SK-N-SH (cell line): Measurements from ENCODE around the gene LRRC58. TPM values are rescaled to one million over a fixed set of nuclear protein-coding genes. Genes with fewer than 3 reads are reported as not detected.

ENCODE experiments used
- CTCF ChIA-PET: fragments of 300-600, 350-600 bp; formaldehyde crosslinking; extraction: SDS; loops from one replicate; lab custom pipeline; 2021; lab: Yijun Ruan, JAX
- POLR2A ChIA-PET: fragments of 350-600 bp; sonication (Branson Sonifier 250); formaldehyde crosslinking; extraction: SDS; loops from one replicate; lab custom pipeline; 2020; ENCODE audit warnings: antibody characterized with exemption, inconsistent platforms; lab: Yijun Ruan, JAX
- DNase-seq: peaks from one replicate; pipeline ENCODE4 v3.0.0; 2012
- H2AFZ ChIP-seq: fragments of 200-600 bp; sonication (generic); 2 replicates; pipeline ENCODE4 v1.8.1; 2016; ENCODE audit warnings: antibody characterized with exemption, mild to moderate bottlenecking, low read depth
- H3F3A ChIP-seq: fragments of 200-600 bp; sonication (generic); replicated peaks from 2 replicates; pipeline ENCODE3; 2016; ENCODE audit warnings: antibody characterized with exemption, mild to moderate bottlenecking; ENCODE audit not compliant: insufficient read depth
- H3K27ac ChIP-seq, 2 experiments: fragments of 200-500 bp in 1 of 2; fragments of 200-600 bp in 1 of 2; sonication (Bioruptor generic) in 1 of 2; sonication (generic), shearing (Covaris generic) in 1 of 2; 2 replicates each; pipeline versions ENCODE4 v1.5.1 to v1.6.1; 2014 to 2016; ENCODE audit warnings: low read depth in 2 of 2, inconsistent platforms in 1 of 2, low read length in 1 of 2, mild to moderate bottlenecking in 1 of 2, mixed read lengths in 1 of 2
- H3K27me3 ChIP-seq: fragments of 200-600 bp; sonication (generic), shearing (Covaris generic); 2 replicates; pipeline ENCODE4 v1.6.1; 2016; ENCODE audit warnings: mixed run types; ENCODE audit not compliant: insufficient read depth
- H3K36me3 ChIP-seq, 2 experiments: fragments of 200-500 bp in 1 of 2; fragments of 200-600 bp in 1 of 2; sonication (Bioruptor generic) in 1 of 2; sonication (generic) in 1 of 2; replicated peaks in 1 of 2; 2 replicates each; pipeline versions ENCODE3 to v1.5.1; 2014 to 2016; ENCODE audit warnings: low read length in 1 of 2, mild to moderate bottlenecking in 1 of 2; ENCODE audit not compliant: insufficient read depth in 2 of 2, control insufficient read depth in 1 of 2
- H3K4me1 ChIP-seq, 2 experiments: fragments of 200-500 bp in 1 of 2; fragments of 200-600 bp in 1 of 2; sonication (Bioruptor generic) in 1 of 2; sonication (generic), shearing (Covaris generic) in 1 of 2; 2 replicates each; pipeline versions ENCODE4 v1.5.1 to v1.6.1; 2014 to 2016; ENCODE audit warnings: low read depth in 1 of 2, low read length in 1 of 2, mixed run types in 1 of 2; ENCODE audit not compliant: insufficient read depth in 2 of 2, control insufficient read depth in 1 of 2
- H3K4me2 ChIP-seq: fragments of 200-600 bp; sonication (generic), shearing (Covaris generic); 2 replicates; pipeline ENCODE4 v1.6.1; 2017; ENCODE audit warnings: mixed run types
- H3K4me3 ChIP-seq, 2 experiments: fragments of 200-500 bp in 1 of 2; fragments of 200-600 bp in 1 of 2; sonication (Bioruptor generic) in 1 of 2; sonication (generic), shearing (Covaris generic) in 1 of 2; 2 replicates each; pipeline versions ENCODE4 v1.5.1 to v1.8.1; 2014 to 2016; ENCODE audit warnings: low read depth in 2 of 2, inconsistent platforms in 1 of 2, low read length in 1 of 2, mild to moderate bottlenecking in 1 of 2, mixed read lengths in 1 of 2, moderate library complexity in 1 of 2
- H3K79me2 ChIP-seq: fragments of 200-600 bp; sonication (generic); 2 replicates; pipeline ENCODE4 v1.8.1; 2017; ENCODE audit warnings: mild to moderate bottlenecking; ENCODE audit not compliant: insufficient read depth
- H3K9ac ChIP-seq: fragments of 200-600 bp; sonication (generic); 2 replicates; pipeline ENCODE4 v1.6.1; 2017; ENCODE audit warnings: mixed run types
- H3K9me2 ChIP-seq: fragments of 200-600 bp; sonication (generic); 2 replicates; pipeline ENCODE4 v1.6.1; 2017; ENCODE audit warnings: mixed run types
- H3K9me3 ChIP-seq: fragments of 200-600 bp; sonication (generic); 2 replicates; pipeline ENCODE4 v1.6.1; 2017; ENCODE audit warnings: mixed run types, mild to moderate bottlenecking, moderate library complexity
- H4K20me1 ChIP-seq: fragments of 200-600 bp; sonication (generic); 2 replicates; pipeline ENCODE4 v1.6.1; 2017; ENCODE audit warnings: mild to moderate bottlenecking, mixed run types; ENCODE audit not compliant: insufficient read depth
- CHD2 ChIP-seq: fragments of 150-350 bp; IDR thresholded peaks from 2 replicates; pipeline ENCODE4 v1.6.1; 2018; ENCODE audit warnings: low read length; ENCODE audit not compliant: partially characterized antibody
- ELF1 ChIP-seq: IDR thresholded peaks from 2 replicates; pipeline ENCODE4 v1.4.0; 2012
- EP300 ChIP-seq, 2 experiments: IDR thresholded peaks; 2 replicates each; pipeline versions ENCODE4 v1.4.0 to v1.6.1; 2012; ENCODE audit warnings: borderline replicate concordance in 1 of 2, low read depth in 1 of 2, low read length in 1 of 2
- FOSL2 ChIP-seq: IDR thresholded peaks from 2 replicates; pipeline ENCODE4 v1.4.0; 2012; ENCODE audit warnings: low read depth, mild to moderate bottlenecking, moderate library complexity, borderline replicate concordance
- FOXJ3 ChIP-seq: sonication (generic); formaldehyde crosslinking; IDR thresholded peaks from 2 replicates; pipeline ENCODE4 v1.5.1; 2020; ENCODE audit warnings: mild to moderate bottlenecking, missing genetic modification reagents
- FOXM1 ChIP-seq: IDR thresholded peaks from 2 replicates; pipeline ENCODE4 v1.4.0; 2012; ENCODE audit warnings: low read depth, mild to moderate bottlenecking
- GABPA ChIP-seq: IDR thresholded peaks from 2 replicates; pipeline ENCODE4 v1.4.0; 2012; ENCODE audit warnings: low read depth, mild to moderate bottlenecking
- MEF2A ChIP-seq: IDR thresholded peaks from 2 replicates; pipeline ENCODE4 v1.4.0; 2012; ENCODE audit warnings: low read depth, borderline replicate concordance
- MXI1 ChIP-seq: IDR thresholded peaks from 2 replicates; pipeline ENCODE4 v1.6.1; 2012; ENCODE audit warnings: mild to moderate bottlenecking, low read depth, low read length, improper control_type of control experiment
- NFIC ChIP-seq: IDR thresholded peaks from 2 replicates; pipeline ENCODE4 v1.4.0; 2012; ENCODE audit warnings: borderline replicate concordance
- NRF1 ChIP-seq: IDR thresholded peaks from 2 replicates; pipeline ENCODE4 v1.6.1; 2012; ENCODE audit warnings: low read depth, mild to moderate bottlenecking, low read length
- RAD21 ChIP-seq: IDR thresholded peaks from 2 replicates; pipeline ENCODE4 v1.6.1; 2012; ENCODE audit warnings: mild to moderate bottlenecking, low read length
- RCOR1 ChIP-seq: fragments of 150-350 bp; IDR thresholded peaks from 2 replicates; pipeline ENCODE4 v1.6.1; 2017; ENCODE audit warnings: antibody characterized with exemption, low read length
- RFX5 ChIP-seq: IDR thresholded peaks from 2 replicates; pipeline ENCODE4 v1.6.1; 2012; ENCODE audit warnings: mild to moderate bottlenecking, improper control_type of control experiment, low read length
- RXRA ChIP-seq: IDR thresholded peaks from 2 replicates; pipeline ENCODE4 v1.4.0; 2012; ENCODE audit warnings: low read depth, mild to moderate bottlenecking, borderline replicate concordance
- SMC3 ChIP-seq: IDR thresholded peaks from 2 replicates; pipeline ENCODE4 v1.6.1; 2012; ENCODE audit warnings: low read depth, low read length, improper control_type of control experiment
- WGBS: methylation state at CpG from one replicate; pipeline ENCODE4 v1.1.6; 2017; ENCODE audit warnings: low lambda C conversion rate; 5-methylcytosine and 5-hydroxymethylcytosine counted together
- polyA plus RNA-seq, 3 experiments: library from polyadenylated mRNA; depleted of rRNA; stranded (reverse); fragments of >200 nt; gene quantifications; 2 replicates each; pipeline ENCODE4 v1.2.3, GENCODE V29; 2012
- TF ChIP-seq, protein P1 (sequence below): IDR thresholded peaks from 2 replicates; pipeline ENCODE4; 2012
- TF ChIP-seq, protein P2 (sequence below): IDR thresholded peaks from 2 replicates; pipeline ENCODE4 v1.4.0; 2012; ENCODE audit warnings: low read depth
- TF ChIP-seq, protein P3 (sequence below): fragments of 150-350 bp; IDR thresholded peaks from 2 replicates; pipeline ENCODE4 v1.6.1; 2017; ENCODE audit warnings: antibody characterized with exemption, low read length, low read depth, borderline replicate concordance
- TF ChIP-seq, protein P4 (sequence below): IDR thresholded peaks from 2 replicates; pipeline ENCODE4 v1.6.1; 2012; ENCODE audit warnings: mild to moderate bottlenecking, low read depth, low read length, moderate library complexity
- TF ChIP-seq, protein P5 (sequence below): IDR thresholded peaks from 2 replicates; pipeline ENCODE4 v1.4.0; 2012; ENCODE audit warnings: low read depth, borderline replicate concordance
- TF ChIP-seq, protein P6 (sequence below): fragments of 150-350 bp; IDR thresholded peaks from 2 replicates; pipeline ENCODE4 v1.6.1; 2016; ENCODE audit warnings: mild to moderate bottlenecking, low read depth, low read length

Gene LRRC58
- polyA plus RNA-seq (2012; rRNA removed) = 5.8 and 8.1 TPM in 2 replicates
- polyA plus RNA-seq (2012; cell fraction: cytosol; rRNA removed) = 10.0 and 11.6 TPM in 2 replicates
- polyA plus RNA-seq (2012; cell fraction: nucleus; rRNA removed) = 3.0 and 5.0 TPM in 2 replicates

DNA sequence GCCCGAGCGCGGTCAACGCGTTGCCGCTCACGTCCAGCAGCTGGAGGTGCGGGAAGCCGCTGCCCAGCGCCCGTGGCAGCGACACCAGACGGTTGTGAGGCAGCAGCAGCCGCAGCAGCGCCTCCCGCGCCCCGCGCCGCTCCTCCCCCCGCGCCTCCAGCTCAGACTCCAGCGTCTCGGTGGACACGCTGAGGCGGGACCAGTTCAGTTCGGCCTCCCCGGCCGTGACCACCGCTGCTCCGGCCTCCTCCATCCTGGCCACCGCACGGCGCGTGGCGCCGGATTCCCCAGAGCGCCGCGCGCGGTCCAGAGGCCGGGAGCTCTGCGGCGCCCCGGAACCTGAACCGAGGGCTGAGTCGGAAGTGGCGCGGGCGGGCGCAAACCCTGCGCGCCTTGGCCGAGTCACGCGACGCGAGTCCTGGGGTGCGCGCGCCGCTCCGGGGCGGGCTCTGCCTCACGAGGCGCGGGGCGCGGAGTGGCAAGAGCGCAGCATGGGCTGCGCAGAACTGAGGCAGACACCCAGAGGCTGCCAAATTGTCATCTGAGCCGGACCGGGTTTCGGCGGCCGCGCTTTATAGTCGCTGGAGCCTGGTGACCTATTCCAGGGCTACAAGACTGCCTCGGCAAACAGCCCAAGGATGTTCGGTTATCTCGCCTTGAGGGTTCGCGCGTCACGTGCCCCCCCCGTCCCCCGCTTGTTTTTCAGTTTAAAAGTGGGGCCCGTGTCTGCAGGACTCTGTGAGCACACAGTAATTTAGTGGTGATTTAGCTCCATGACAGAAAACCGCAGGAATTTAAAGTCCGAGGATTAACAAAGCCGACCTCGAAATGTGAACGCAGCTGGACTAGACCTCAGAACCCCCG lies at the start of gene LRRC58:
LRRC58 (minus strand) TSS at position 364 of the 864 bp plus-strand sequence; CDS start at position 253, 111 bp downstream.
- Histone ChIP-seq H3K79me2 (peaks cover 47% of the 10 kb centered on the region), H2AFZ (peak within 1 kb of the TSS; percentile 99), H3K4me2 (peak within 1 kb of the TSS; percentile 92), H3K27ac (peak within 1 kb of the TSS; percentile 87 to 96), H3K36me3 (peaks cover 0 to 9% of the 10 kb centered on the region in 2 experiments), H3K9ac (peak within 1 kb of the TSS; percentile 76), H4K20me1 (peaks cover 22% of the 10 kb centered on the region), H3K9me2 (no peaks in the 10 kb centered on the region), H3K27me3 (no peaks in the 10 kb centered on the region), H3K4me1 (peaks cover 6 to 12% of the 10 kb centered on the region in 2 experiments; a peak in 3 of 4 replicates), H3F3A (peaks cover 13% of the 10 kb centered on the region), H3K4me3 (peak within 1 kb of the TSS; percentile 90 to 94), H3K9me3 (no peaks in the 10 kb centered on the region)
- ChIA-PET CTCF (interaction anchor here (0.6 to 3.0 kb wide), 12 partner anchors 13 to 458 kb away, joined by 3 to 10 read pairs (median 4); no protein-coding TSS in a partner anchor), POLR2A (interaction anchor here (0.6 to 3.4 kb wide), 7 partner anchors 12 to 1424 kb away, joined by 3 to 28 read pairs (median 5); partner anchors contain the start of genes GSK3B, STXBP5L and TIMMDC1)
- peak; percentile 95 for DNase-seq
- 0% methylated on average over 6 of the region's 95 CpGs for WGBS
- TF ChIP-seq NFIC (peak; percentile 33; the same call in 1 of the 2 replicates), SMC3 (no peak), FOXJ3 (CRISPR knock-in tag) (no peak), NRF1 (peak; percentile 89), EP300 (IDR thresholded peaks at IDR 0.05; ENCODE audit: borderline replicate concordance in 1 of 2, low read depth in 1 of 2, low read length in 1 of 2) (peak; percentile 19 to 39; a peak in 2 of 4 replicates), RCOR1 (no peak), MXI1 (peak; percentile 91), CHD2 (peak; percentile 51), FOSL2 (no peak), ELF1 (no peak), RAD21 (no peak; the same call in 1 of the 2 replicates), MEF2A (no peak), FOXM1 (no peak; the same call in 1 of the 2 replicates), RXRA (no peak), GABPA (peak; percentile 84), RFX5 (no peak)
- TF ChIP-seq, protein P1, sequence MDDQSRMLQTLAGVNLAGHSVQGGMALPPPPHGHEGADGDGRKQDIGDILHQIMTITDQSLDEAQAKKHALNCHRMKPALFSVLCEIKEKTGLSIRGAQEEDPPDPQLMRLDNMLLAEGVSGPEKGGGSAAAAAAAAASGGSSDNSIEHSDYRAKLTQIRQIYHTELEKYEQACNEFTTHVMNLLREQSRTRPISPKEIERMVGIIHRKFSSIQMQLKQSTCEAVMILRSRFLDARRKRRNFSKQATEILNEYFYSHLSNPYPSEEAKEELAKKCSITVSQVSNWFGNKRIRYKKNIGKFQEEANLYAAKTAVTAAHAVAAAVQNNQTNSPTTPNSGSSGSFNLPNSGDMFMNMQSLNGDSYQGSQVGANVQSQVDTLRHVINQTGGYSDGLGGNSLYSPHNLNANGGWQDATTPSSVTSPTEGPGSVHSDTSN = no peak; the same call in 1 of the 2 replicates
- TF ChIP-seq, protein P2, sequence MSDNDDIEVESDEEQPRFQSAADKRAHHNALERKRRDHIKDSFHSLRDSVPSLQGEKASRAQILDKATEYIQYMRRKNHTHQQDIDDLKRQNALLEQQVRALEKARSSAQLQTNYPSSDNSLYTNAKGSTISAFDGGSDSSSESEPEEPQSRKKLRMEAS = peak; percentile 74; the same call in 1 of the 2 replicates
- TF ChIP-seq, protein P3, sequence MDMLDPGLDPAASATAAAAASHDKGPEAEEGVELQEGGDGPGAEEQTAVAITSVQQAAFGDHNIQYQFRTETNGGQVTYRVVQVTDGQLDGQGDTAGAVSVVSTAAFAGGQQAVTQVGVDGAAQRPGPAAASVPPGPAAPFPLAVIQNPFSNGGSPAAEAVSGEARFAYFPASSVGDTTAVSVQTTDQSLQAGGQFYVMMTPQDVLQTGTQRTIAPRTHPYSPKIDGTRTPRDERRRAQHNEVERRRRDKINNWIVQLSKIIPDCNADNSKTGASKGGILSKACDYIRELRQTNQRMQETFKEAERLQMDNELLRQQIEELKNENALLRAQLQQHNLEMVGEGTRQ = 0 out of 2 replicates have a peak, but pooled peaks have one; percentile 9
- TF ChIP-seq, protein P4, sequence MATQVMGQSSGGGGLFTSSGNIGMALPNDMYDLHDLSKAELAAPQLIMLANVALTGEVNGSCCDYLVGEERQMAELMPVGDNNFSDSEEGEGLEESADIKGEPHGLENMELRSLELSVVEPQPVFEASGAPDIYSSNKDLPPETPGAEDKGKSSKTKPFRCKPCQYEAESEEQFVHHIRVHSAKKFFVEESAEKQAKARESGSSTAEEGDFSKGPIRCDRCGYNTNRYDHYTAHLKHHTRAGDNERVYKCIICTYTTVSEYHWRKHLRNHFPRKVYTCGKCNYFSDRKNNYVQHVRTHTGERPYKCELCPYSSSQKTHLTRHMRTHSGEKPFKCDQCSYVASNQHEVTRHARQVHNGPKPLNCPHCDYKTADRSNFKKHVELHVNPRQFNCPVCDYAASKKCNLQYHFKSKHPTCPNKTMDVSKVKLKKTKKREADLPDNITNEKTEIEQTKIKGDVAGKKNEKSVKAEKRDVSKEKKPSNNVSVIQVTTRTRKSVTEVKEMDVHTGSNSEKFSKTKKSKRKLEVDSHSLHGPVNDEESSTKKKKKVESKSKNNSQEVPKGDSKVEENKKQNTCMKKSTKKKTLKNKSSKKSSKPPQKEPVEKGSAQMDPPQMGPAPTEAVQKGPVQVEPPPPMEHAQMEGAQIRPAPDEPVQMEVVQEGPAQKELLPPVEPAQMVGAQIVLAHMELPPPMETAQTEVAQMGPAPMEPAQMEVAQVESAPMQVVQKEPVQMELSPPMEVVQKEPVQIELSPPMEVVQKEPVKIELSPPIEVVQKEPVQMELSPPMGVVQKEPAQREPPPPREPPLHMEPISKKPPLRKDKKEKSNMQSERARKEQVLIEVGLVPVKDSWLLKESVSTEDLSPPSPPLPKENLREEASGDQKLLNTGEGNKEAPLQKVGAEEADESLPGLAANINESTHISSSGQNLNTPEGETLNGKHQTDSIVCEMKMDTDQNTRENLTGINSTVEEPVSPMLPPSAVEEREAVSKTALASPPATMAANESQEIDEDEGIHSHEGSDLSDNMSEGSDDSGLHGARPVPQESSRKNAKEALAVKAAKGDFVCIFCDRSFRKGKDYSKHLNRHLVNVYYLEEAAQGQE = no peak
- TF ChIP-seq, protein P5, sequence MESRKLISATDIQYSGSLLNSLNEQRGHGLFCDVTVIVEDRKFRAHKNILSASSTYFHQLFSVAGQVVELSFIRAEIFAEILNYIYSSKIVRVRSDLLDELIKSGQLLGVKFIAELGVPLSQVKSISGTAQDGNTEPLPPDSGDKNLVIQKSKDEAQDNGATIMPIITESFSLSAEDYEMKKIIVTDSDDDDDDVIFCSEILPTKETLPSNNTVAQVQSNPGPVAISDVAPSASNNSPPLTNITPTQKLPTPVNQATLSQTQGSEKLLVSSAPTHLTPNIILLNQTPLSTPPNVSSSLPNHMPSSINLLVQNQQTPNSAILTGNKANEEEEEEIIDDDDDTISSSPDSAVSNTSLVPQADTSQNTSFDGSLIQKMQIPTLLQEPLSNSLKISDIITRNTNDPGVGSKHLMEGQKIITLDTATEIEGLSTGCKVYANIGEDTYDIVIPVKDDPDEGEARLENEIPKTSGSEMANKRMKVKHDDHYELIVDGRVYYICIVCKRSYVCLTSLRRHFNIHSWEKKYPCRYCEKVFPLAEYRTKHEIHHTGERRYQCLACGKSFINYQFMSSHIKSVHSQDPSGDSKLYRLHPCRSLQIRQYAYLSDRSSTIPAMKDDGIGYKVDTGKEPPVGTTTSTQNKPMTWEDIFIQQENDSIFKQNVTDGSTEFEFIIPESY = 0 out of 2 replicates have a peak, but pooled peaks have one; percentile 57
- TF ChIP-seq, protein P6, sequence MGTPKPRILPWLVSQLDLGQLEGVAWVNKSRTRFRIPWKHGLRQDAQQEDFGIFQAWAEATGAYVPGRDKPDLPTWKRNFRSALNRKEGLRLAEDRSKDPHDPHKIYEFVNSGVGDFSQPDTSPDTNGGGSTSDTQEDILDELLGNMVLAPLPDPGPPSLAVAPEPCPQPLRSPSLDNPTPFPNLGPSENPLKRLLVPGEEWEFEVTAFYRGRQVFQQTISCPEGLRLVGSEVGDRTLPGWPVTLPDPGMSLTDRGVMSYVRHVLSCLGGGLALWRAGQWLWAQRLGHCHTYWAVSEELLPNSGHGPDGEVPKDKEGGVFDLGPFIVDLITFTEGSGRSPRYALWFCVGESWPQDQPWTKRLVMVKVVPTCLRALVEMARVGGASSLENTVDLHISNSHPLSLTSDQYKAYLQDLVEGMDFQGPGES = no peak
